ENCODE data around the gene PLEKHH2.

- TF ChIP-seq POLR2A (IDR thresholded peaks at IDR 0.05): no peak
- TF ChIP-seq, protein P1, sequence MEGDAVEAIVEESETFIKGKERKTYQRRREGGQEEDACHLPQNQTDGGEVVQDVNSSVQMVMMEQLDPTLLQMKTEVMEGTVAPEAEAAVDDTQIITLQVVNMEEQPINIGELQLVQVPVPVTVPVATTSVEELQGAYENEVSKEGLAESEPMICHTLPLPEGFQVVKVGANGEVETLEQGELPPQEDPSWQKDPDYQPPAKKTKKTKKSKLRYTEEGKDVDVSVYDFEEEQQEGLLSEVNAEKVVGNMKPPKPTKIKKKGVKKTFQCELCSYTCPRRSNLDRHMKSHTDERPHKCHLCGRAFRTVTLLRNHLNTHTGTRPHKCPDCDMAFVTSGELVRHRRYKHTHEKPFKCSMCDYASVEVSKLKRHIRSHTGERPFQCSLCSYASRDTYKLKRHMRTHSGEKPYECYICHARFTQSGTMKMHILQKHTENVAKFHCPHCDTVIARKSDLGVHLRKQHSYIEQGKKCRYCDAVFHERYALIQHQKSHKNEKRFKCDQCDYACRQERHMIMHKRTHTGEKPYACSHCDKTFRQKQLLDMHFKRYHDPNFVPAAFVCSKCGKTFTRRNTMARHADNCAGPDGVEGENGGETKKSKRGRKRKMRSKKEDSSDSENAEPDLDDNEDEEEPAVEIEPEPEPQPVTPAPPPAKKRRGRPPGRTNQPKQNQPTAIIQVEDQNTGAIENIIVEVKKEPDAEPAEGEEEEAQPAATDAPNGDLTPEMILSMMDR (IDR thresholded peaks at IDR 0.05): no peak
Measured at GRCh38 chr2:43593254-43593653, 43.8 kb upstream of the PLEKHH2 start.

Data from suprapubic skin (tissue), 3 donors.